ENCODE measurements around the gene TBATA.

Gene TBATA

DNA sequence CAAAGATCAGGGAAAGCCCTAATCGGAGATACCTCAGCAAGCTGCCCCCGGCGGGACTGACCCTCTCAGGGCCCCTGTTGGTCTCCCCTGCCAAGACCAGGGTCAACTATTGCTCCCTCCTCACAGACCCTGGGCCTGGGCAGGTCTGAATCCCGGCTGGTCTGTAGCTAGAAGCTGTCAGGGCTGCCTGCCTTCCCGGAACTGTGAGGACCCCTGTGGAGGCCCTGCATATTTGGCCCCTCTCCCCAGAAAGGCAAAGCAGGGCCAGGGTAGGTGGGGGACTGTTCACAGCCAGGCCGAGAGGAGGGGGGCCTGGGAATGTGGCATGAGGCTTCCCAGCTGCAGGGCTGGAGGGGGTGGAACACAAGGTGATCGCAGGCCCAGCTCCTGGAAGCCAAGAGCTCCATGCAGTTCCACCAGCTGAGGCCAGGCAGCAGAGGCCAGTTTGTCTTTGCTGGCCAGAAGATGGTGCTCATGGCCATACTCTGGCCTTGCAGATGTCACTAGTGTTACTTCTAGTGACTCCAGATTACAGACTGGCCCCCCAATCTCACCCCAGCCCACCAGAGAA is 24.1 kb downstream of the TBATA start:
- DNase-seq = peak; percentile 45 to 69 (median 64)

GRCh38 chr10:70760271-70760787 is 24.8 kb downstream of the TBATA start:
- no peak for DNase-seq

GRCh38 chr10:70759781-70760180 is 25.4 kb downstream of the TBATA start:
- DNase-seq = peak; percentile 38 to 69 (median 52)

- DNase-seq = peak; percentile 77 to 90 (median 86)
These were observed 26.2 kb downstream of the TBATA start for GRCh38 chr10:70758757-70759514.

- no peak for DNase-seq
These were observed 27.3 kb downstream of the TBATA start for GRCh38 chr10:70757856-70758255.

DNA sequence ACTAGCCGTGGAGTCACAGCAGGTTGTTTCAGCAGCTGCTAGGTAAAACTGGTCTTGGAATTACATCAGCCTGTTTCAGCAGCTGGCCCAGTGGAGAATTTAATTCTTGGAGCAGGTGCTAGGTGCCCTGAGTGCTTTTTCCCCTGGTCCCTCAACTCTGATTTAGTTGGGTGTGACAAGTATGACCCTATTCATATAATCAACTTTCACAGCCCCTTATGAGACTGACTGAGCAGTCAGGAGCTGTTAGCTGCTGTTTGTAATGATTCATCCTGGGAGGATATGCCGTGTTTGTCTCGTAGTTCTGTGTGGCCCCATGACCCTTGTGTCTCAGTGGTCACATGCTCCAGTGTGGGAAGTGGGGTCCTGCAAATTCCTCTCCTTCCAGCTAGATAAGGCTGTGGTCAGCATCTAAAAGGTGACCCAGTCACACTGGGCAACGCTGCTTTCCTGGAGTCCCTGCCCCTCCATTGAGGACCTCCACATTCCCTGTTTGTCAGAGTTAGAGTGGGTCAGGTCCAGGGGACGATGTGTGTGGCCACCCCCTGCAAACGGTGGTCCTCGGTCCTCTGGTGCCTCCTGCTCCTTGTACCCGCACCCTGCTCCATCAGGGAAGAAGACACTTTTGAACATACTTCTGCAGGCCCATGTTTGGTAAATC is 28.3 kb downstream of the TBATA start:
- peak in 3 of 4 experiments; percentile 29 to 47 (median 36) for DNase-seq

GRCh38 chr10:70753841-70754621 is 31.1 kb downstream of the TBATA start:
- DNase-seq = no peak

- DNase-seq = peak; percentile 62 to 78 (median 74)
These were observed 32.0 kb downstream of the TBATA start for GRCh38 chr10:70753026-70753663.

- DNase-seq = no peak
These were observed 32.6 kb downstream of the TBATA start for GRCh38 chr10:70752571-70752970.

GRCh38 chr10:70751991-70752390 is 33.2 kb downstream of the TBATA start:
- DNase-seq = no peak

DNA sequence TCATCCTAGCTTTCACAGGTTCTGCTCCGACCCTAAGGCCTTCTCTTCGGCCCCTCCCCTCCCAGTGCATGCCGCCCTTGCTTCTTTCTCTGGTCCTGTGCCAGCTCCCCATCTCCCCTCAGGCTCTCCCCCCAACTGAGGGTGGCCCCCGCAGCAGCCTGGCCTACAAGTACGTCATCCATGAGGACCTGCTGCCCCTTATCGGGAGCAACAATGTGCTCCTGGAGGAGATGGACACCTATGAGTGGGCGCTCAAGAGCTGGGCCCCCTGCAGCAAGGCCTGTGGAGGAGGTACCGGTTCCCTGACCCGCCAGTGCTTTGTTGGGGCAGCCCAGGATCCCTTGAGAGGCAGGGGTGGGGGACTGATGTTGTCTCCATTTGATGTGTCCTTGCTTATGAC is 33.8 kb downstream of the TBATA start:
- no peak for DNase-seq

- no peak for DNase-seq
These were observed 34.9 kb downstream of the TBATA start for GRCh38 chr10:70750156-70750703.

GRCh38 chr10:70749756-70750155 is 35.4 kb downstream of the TBATA start:
- no peak for DNase-seq

DNA sequence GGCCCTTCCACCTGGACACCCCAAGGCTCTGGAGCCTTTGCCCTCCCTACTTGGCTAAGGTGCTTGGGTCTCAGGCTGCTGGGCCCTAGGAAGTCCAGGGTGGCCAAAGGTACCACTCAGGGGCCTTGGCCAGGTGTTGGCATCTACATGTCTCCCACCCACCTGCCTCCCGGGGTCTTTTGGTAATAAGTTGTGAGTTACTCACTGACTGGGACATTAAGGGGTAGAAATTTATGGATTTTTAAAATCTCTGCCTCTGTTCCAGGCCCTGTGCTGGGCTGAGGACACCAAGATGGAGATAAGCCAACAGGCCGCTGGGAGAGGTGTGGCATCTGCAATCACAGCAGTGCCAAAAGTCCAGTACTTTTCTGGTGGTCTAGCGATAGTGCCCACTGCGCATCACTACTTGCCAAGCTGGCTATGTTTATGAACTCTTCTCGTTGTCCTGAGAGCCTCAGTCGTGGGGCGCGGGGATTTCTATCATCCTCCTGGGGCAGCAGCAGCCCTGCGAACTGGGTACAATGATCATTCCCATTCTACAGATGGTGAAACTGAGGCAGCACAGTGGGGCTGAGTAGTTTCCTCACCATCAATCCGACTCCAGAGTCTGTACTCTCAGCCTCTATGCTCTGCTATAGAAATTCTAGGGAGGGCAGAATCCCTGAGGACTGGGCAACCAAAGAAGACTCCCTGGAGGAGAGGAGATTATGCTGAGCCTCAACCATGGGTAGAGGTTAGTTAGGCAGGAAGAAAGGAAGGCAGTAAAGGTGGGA is 36.2 kb downstream of the TBATA start:
- DNase-seq = no peak

GRCh38 chr10:70748305-70748704 is 36.9 kb downstream of the TBATA start:
- no peak for DNase-seq

DNA sequence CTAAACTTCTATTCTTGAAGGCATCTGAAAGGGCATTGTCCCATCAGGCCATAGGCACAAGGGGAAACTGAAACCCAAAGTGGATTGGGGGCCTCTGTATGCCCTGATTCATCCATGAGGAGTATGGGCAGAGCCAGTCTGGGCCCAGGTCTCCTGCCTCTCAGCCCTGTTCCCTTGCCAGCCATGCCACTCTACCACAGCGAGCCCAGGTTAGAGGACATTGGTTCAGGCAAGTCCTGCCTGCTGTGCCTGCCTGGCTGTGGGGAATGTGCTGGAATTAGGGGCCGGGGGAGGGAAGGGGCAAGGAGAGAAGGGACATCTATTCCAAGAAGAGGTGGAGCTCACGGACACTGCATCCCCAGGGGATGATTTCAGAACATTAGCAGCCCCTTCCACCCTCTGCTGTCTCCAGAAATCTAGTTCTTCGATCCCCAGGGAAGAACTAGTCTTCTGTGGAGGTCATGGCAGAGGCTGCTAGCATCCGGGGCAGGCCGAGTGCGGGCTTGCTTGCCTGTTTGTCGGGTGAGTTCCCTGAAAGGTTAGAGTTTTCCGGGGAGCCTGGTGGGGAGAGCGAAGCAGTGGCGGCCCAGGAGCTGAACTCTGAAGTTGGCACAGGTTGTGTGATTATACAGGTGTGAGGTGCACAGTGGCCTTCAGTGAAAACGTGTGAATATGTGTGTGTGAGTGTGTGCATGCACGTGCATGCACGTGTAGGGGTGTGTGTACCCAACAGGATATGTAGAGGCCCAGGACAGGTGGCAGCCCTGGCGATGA is 37.8 kb downstream of the TBATA start:
- DNase-seq = no peak

- no peak for DNase-seq
These were observed 39.6 kb downstream of the TBATA start for GRCh38 chr10:70745555-70745954.

DNA sequence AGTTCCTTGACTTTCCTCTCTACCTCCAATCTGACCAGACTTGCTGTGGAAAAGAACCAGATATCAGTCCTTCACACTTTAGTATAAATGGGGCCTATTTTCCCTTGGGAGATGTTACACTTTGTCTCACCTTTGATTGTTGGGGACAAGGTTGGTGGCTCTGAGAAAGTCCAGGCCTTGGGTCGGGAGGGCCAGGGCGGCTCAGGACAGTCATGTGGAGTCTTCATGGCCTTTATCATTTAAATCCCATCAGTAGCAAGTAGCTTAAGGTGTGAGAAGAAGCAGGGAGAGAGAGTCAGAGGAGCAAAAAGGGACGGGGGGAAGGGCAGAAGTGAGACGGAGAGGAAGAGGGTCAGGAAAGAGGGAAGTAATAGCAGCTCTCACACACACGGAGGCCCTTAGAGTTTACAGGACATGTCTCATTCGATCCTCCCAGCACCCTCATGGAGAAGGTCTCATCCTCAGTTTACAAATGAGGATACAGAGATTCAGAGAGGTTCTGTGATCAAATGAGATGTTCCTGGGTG is 40.5 kb downstream of the TBATA start:
- peak; percentile 24 to 68 (median 42) for DNase-seq

- DNase-seq = no peak
These were observed 41.3 kb downstream of the TBATA start for GRCh38 chr10:70743879-70744278.

DNA sequence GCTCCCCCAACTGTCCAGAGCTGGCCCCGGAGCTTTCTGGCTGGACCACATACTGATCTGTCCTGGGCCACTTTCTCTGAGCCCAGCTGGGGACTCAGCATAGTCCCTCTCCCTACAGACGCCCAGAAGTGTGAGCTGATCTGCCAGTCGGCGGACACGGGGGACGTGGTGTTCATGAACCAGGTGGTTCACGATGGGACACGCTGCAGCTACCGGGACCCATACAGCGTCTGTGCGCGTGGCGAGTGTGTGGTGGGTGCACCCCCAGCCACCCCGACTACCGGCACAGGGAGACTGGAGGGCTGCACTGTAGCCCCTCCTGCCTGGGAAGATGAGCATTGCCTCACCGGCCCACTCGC is 41.8 kb downstream of the TBATA start:
- no peak for DNase-seq

All from suppressor macrophage (primary cell).